Stimulated activated CD8-positive, alpha-beta memory T cell treated with anti-CD3 and anti-CD28 coated beads, Interleukin-4, amount 100 ng/mL, for 48 hours (primary cell): ENCODE results near the gene PRRT4.

Experiments
- DNase-seq: peaks from one replicate; pipeline ENCODE4 v3.0.0-alpha.2; 2020

The PRRT4 gene

GRCh38 chr7:128394904-128395496 lies 33.5 kb upstream of the PRRT4 start:
- DNase-seq = no peak

DNA sequence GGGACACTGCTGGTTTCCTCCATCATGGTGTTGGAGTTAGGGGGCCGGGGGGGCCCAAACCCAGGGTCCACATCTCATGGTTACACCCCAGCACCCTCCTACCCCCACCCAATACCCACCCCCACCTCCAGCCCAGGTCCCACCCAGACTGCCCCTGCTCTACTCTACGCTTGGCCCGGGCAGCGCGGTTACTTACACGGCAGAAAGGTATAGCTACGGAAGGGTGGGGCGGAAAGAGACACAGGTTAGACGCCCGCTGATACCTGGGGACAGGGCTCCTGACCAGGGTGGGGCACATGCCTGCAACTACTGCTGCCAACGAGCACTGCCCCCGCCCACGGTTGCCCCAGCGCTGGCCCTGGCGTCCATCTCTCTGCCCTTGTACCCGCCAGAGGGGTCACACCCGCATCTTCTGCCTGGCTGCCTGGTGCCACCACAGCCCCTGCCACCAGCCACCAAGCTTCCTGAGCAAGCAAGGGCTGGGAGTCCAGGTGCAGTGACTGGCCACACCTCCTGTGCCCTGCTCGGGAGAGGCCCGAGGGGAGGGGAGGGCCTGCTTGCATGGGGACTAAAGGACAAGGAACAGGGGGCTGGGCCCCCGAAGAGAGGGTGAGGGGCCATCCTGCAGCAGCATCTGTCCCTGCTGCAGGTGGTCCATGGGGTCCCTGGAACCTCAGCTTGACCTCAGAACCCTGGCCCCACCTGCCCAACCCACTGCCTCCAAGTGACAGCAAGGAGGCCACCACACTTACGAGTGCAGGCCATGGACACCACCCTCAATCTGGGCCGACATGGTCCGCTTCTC lies 32.2 kb upstream of the PRRT4 start:
- DNase-seq = no peak

GRCh38 chr7:128392446-128393327 lies 31.2 kb upstream of the PRRT4 start:
- DNase-seq = no peak

DNA sequence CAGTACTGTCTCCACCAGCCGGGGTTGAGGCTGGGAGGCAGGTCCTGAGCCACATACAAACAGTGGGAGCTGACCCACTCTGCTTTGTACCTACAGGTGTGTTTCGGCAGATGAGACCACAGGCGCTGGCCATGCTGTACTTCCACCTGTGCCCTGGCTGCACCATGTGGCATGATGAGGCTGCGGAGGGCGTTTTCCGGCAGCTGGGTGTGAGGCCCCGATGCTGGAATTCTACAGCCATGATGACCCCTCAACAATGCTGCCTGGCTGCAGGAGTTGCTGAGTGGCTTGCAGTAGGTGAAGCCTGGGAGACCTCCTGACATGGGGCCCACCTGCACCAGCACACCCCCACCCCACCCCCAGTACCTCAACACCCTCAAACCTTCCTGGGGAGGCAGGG lies 30.3 kb upstream of the PRRT4 start:
- DNase-seq = no peak

DNA sequence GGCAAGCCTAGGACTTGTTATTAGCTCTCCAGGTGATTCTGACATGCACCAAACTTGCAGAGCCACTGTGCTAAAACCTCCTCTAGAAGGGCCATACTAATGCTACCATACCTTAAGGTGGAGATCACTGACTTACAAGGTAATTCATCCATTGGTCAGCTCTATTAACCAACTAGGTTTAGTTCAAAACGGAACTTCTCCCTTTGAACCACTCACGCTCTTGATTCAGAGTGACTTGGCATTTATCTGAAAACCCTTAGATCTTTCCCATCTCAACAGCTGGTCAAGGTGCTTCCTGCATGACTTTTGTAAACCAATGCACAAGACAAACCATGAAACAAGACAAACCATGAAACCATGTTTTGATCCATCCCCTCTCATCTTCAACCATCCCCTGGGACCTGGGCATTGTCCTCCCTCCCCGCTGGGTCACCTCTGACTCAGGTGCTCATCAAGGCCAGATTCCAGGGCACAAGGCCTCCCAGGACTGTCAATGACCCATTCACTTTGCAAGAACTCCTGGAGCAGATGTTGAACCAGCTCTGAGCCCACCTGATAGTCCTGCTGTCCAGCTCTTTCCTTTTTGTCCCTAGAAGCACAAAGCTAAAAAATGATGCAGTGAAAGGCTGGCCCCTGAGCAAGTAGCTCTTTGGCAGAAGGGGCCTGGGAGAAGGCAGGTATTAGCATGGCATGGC lies 29.5 kb upstream of the PRRT4 start:
- DNase-seq = no peak

DNA sequence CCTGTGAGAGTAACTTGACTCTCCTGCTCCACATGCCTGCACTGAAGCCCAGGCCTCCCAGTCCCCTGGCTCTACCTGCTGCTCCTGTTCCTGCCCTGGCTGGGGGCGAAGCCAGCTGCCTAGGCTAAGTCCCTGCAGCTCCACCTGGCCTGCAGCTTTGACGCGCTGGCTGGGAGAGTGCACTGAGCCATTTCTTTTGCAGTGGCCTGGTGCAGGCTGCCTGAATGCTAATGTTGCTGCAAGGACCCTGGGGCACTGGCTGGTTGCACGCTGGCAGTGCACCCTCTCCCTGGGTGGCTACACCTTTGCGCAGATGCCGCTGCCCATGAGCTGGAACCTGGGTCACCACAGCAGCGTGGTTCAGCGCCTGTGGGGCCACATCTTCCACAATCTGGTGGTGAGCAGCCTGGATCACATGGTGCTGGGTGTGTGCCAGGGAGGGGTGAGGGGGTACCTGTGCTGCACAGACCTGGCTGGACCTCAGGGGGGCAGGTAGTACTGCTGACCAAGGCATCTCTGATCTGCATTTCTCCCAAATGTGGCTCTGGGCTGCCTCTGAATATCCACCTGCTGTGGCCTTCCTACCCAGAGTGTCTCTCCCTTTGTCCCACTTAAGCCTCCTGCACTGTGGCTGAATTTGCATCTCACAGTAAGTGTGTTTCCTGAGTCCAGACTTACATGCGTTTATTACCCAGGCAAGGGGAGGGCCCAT lies 28.3 kb upstream of the PRRT4 start:
- no peak for DNase-seq

DNA sequence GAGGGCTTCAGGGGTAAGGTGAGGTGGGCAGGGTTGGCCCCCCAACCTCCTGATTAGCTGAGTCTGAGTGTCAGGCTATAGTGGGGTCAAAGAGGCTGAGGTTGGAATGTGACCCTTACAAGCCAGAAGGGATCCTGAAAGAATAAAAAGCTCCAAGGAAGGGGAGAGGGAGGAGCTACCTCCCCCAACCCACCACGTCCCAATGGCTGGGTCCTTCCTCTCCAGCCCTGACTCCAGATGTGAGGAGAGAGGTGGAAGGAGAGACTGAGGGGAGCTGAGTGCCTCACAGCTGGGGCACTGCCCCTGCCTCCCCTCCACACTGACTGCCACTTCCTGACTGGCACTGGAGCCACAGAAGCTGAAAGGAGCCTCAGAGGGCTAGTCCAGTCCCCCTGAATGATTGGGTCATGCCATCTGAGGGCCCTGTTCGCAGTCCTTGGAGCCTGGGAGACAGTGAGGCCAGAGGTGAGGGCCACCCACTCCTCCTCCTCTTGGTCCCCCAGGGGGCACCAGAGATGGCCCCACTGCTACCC lies 27.7 kb upstream of the PRRT4 start:
- DNase-seq = no peak

DNA sequence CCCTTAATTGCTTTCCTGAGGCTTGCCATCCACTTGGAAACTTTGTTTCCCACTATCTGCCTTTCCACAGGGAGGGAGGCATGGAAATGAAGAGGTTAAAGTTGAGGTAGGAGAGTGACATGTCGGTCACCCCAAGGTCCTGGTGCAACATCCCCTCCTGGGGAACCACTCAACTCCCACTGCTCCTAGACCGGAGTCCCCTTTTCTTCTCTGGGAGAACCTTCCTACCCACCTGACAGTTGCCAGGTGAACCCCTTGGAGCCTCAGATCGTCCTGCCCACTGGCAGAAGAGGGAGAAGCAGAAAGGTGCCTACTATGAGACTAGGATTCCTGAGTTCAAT lies 26.6 kb upstream of the PRRT4 start:
- DNase-seq = no peak

- peak; percentile 87 for DNase-seq
Observed at GRCh38 chr7:128387216-128388144, 26.0 kb upstream of the PRRT4 start.

DNA sequence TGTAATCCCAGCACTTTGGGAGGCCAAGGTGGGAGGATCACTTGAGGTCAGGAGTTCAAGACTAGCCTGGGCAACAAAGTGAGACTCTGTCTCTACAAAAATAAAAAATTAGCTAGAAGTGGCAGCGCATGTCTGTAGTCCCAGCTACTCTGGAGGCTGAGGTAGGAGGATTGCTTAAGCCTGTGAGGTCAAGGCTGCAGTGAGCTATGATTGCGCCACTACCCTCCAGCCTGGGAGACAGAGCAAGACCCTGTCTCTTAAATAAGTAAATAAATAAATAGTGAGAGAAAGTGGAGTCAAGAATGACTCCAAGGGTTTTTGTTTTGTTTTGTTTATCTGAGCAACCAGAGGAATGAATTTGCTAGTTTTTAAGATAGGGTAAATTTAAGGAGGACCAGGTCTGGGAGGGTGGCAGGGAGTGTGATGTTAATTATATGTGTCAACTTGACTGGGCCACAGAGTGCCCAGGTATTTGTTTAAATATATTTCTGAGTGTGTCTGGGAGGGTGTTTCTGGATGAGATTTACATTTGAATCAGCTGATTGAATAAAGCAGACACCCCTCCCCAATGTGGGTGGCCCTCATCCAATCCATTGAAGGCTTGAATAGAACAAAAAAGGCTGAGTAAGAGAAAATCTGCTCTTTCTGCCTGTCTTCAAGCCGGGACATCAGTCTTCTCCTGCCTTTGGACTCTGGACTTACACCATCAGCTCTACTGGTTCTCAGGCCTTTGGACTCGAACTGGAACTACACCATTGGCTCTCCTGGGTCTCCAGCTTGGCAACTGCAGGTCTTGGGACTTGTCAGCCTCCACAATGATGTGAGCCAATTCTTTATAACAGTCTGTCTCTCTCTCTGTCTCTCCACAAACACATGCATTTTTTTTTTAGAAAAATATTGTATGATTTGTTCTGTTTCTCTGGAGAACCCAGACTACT lies 24.8 kb upstream of the PRRT4 start:
- DNase-seq = no peak

DNA sequence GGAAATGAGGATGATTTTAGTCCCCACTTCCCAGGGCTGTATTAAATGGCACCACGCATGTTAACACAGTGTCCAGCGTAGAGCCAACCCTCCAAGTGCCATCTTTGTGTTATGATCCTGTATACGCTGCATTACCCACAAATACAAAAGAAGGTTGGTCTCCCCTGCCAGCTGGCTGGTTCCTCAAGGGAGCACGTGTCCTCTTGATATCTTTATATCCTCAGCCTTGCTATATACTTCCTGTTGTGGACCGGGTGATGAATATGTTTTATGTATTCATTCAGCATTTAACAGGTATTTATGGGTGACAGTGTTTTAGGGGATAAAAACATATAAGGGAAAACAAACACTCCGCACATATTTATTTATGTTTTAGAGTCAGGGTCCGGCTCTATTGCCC lies 23.2 kb upstream of the PRRT4 start:
- no peak for DNase-seq

GRCh38 chr7:128383776-128384175 lies 22.3 kb upstream of the PRRT4 start:
- no peak for DNase-seq

DNA sequence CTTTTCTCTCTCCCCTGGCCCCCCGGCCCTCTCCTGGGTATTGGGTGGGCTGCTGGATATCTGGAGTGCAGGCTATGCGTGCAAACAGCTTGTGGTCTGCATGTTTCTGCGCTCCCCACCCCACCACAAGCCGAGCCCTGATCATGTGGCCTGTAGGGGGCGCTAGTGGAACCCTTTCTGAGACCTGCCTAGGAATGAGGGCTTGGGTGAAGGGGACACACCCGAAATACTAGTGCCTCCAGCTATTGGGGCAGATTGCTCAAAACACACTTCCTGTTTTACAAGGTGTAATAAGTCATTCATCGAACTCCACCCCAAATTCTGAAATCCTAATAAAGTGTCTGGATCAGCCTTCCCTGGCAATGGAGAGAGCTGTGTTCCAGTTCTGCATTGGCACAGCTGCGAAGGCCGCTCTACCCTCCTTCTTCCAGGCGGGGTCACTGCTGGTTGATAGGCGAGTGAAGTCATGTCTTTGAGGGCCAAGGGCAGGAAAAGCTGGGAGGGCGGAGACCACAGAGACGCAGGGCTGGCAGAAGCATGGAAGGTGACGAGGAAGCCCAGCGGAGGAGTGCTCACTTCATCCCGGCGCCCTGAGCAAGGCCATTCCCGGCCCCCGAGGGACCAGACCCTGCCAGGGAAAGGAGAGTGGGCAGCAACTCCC lies 19.8 kb upstream of the PRRT4 start:
- DNase-seq = peak; percentile 82

GRCh38 chr7:128380483-128381106 lies 19.1 kb upstream of the PRRT4 start:
- DNase-seq = no peak

- DNase-seq = no peak
Observed at GRCh38 chr7:128379900-128380479, 18.5 kb upstream of the PRRT4 start.

DNA sequence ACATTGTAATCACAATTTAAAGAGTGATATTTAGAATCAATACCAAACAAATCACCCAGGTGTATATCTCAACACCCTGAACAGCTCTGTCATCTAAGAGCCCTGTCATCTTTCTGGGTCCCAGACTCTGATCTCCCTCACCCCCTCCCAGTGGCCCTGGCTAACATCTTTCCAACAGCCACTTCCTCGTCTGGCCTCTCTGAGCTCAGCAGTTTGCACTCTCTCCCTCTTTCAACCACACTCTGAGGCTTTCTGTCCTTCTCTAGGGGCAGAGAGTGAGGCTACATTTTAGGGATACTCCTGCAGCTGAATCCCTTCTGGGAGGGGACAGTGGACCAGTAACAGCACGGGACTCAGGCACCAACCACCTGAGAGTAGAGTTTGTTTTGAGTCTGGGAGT lies 17.1 kb upstream of the PRRT4 start:
- DNase-seq = no peak

GRCh38 chr7:128376077-128376476 lies 14.6 kb upstream of the PRRT4 start:
- DNase-seq = no peak

DNA sequence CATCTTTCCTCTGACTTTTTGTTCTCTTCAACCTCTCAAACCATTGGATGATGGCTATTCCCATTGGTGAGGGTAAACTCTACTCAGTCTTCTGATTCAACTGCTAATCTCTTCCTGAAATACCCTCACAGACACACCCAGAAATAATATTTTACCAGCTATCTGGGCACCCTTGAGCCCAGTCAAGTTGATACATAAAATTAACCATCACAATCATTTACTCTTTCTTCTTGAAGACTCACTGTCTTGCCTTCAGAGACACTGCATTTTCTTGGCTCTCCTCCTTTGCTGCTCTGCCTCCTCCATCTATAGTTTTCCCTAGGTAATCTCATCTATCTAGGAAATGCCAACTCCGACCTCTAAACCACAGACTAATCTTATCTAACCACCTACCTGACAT lies 12.6 kb upstream of the PRRT4 start:
- no peak for DNase-seq

- DNase-seq = no peak
Observed at GRCh38 chr7:128373606-128374005, 12.1 kb upstream of the PRRT4 start.
